K562 (cell line): ENCODE results near the gene PAX8. TPM values are rescaled to one million over a fixed set of nuclear protein-coding genes. Genes with fewer than 3 reads are reported as not detected.

Source experiments
- BRF1 ChIP-seq: IDR thresholded peaks from 3 replicates; pipeline ENCODE4 v1.6.1; 2011; ENCODE audit warnings: borderline replicate concordance, mild to moderate bottlenecking; ENCODE audit not compliant: insufficient read length; ENCODE audit errors: extremely low read depth
- CBFA2T2 ChIP-seq: fragments of 450-650 bp; conservative IDR thresholded peaks from 2 replicates; pipeline ENCODE4 v1.6.1; 2017; ENCODE audit warnings: mild to moderate bottlenecking
- CREB1 ChIP-seq, 2 experiments: sonication (generic) in 1 of 2; formaldehyde crosslinking in 1 of 2; IDR thresholded peaks; 2 replicates each; pipeline versions ENCODE4 v1.6.1 to v1.8.0; 2012 to 2022; ENCODE audit warnings: inconsistent platforms in 1 of 2, mild to moderate bottlenecking in 1 of 2, missing genetic modification reagents in 1 of 2, moderate library complexity in 1 of 2
- ETV5 ChIP-seq: sonication (generic); formaldehyde crosslinking; IDR thresholded peaks from 2 replicates; pipeline ENCODE4 v1.4.0; 2020; ENCODE audit warnings: low read depth, mild to moderate bottlenecking, missing genetic modification reagents
- GABPA ChIP-seq: fragments of 200-800 bp; sonication (Bioruptor generic); conservative IDR thresholded peaks from 2 replicates; pipeline ENCODE4 v1.6.1; 2016; ENCODE audit warnings: low read depth, missing genetic modification characterization, missing compliant biosample characterization
- GABPB1 ChIP-seq: sonication (generic); formaldehyde crosslinking; IDR thresholded peaks from 2 replicates; pipeline ENCODE4 v1.8.0; 2022; ENCODE audit warnings: mild to moderate bottlenecking, missing genetic modification reagents
- HDAC1 ChIP-seq, 2 experiments: fragments of 450-650 bp; IDR thresholded peaks; 2 replicates each; pipeline ENCODE4 v1.6.1; 2016 to 2017; ENCODE audit warnings: inconsistent platforms in 1 of 2, mild to moderate bottlenecking in 1 of 2, moderate library complexity in 1 of 2
- HSF4 ChIP-seq: fragments of 250-450 bp; sonication (Bioruptor Pico); IDR thresholded peaks from 2 replicates; pipeline ENCODE4 v2.1.2; 2022; ENCODE audit warnings: mild to moderate bottlenecking, moderate library complexity, borderline replicate concordance
- KAT2B ChIP-seq: IDR thresholded peaks from one replicate; pipeline ENCODE4 v1.6.1; 2012; ENCODE audit warnings: low read depth, mild to moderate bottlenecking, control low read depth, inconsistent platforms, low read length, moderate library complexity
- MBD2 ChIP-seq: sonication (generic); IDR thresholded peaks from 2 replicates; pipeline ENCODE4 v1.6.1; 2016; ENCODE audit warnings: low read depth, borderline replicate concordance
- NCOA2 ChIP-seq, 2 experiments: fragments of 450-650 bp; IDR thresholded peaks; 2 replicates each; pipeline ENCODE4 v1.6.1; 2018; ENCODE audit warnings: mild to moderate bottlenecking in 2 of 2, moderate library complexity in 1 of 2; ENCODE audit not compliant: partially characterized antibody in 2 of 2
- PHB ChIP-seq: fragments of 250-450 bp; sonication (Bioruptor Pico); IDR thresholded peaks from 2 replicates; pipeline ENCODE4 v1.5.0; 2021
- RCOR1 ChIP-seq, 2 experiments: IDR thresholded peaks; 2 replicates each; pipeline ENCODE4 v1.6.1; 2012; ENCODE audit warnings: low read depth in 2 of 2, low read length in 2 of 2, borderline replicate concordance in 1 of 2, improper control_type of control experiment in 1 of 2
- SETDB1 ChIP-seq: IDR thresholded peaks from one replicate; pipeline ENCODE4 v1.6.1; 2012; ENCODE audit warnings: low read length, control low read depth, inconsistent platforms
- SMAD3 ChIP-seq: fragments of 450-650 bp; formaldehyde crosslinking; conservative IDR thresholded peaks from 2 replicates; pipeline ENCODE4 v1.4.0; 2020; ENCODE audit warnings: mild to moderate bottlenecking
- SMARCA4 ChIP-seq: fragments of 450-650 bp; IDR thresholded peaks from 2 replicates; pipeline ENCODE4 v1.6.1; 2016
- TEAD4 ChIP-seq, 2 experiments: sonication (generic) in 1 of 2; formaldehyde crosslinking in 1 of 2; IDR thresholded peaks; 2 replicates each; pipeline versions ENCODE4 v1.6.1 to v1.8.0; 2012 to 2022; ENCODE audit warnings: borderline replicate concordance in 1 of 2, inconsistent platforms in 1 of 2, low read length in 1 of 2, mild to moderate bottlenecking in 1 of 2, missing genetic modification reagents in 1 of 2
- U2AF1 ChIP-seq: fragments of 200-400 bp; formaldehyde crosslinking; optimal IDR thresholded peaks from 2 replicates; pipeline ENCODE3; 2017; ENCODE audit warnings: mild to moderate bottlenecking, low read depth, low read length, moderate library complexity
- ZNF121 ChIP-seq: sonication (generic); formaldehyde crosslinking; conservative IDR thresholded peaks from 2 replicates; pipeline ENCODE4 v1.8.0; 2022; ENCODE audit warnings: missing genetic modification reagents
- ZNF175 ChIP-seq: fragments of 200-800 bp; sonication (Bioruptor generic); IDR thresholded peaks from 2 replicates; pipeline ENCODE4 v1.6.1; 2016; ENCODE audit warnings: low read depth, mild to moderate bottlenecking, missing genetic modification characterization, missing compliant biosample characterization
- ZNF668 ChIP-seq: fragments of 250-450 bp; sonication (Bioruptor Pico); IDR thresholded peaks from 2 replicates; pipeline ENCODE4 v1.8.0; 2022; ENCODE audit warnings: mild to moderate bottlenecking, inconsistent platforms
- polyA plus RNA-seq, 8 experiments: library from polyadenylated mRNA; depleted of rRNA in 4 of 8; stranded (reverse) in 5 of 8; unstranded in 3 of 8; fragments of >200 nt; fragmentation: Nextera tagmentation in 2 of 8; fragmentation: Illumina TruSeq in 1 of 8; extraction: Ambion mirVana in 2 of 8; extraction: Trizol in 1 of 8; gene quantifications; 2 replicates each; pipeline versions ENCODE4 v1.2.1 to v1.2.3, GENCODE V29; 2011 to 2014; ENCODE audit warnings: inconsistent platforms in 1 of 8, missing spikeins in 1 of 8
- total RNA-seq, 7 experiments: library from RNA; depleted of rRNA in 6 of 7; stranded (reverse); fragments of >200 nt in 6 of 7; fragmentation: Illumina TruSeq in 2 of 7; extraction: Trizol in 2 of 7; gene quantifications; 2 replicates each; pipeline versions ENCODE4 v1.2.1 to v1.2.3, GENCODE V29; 2011 to 2021; ENCODE audit warnings: low replicate concordance in 1 of 7
- TF ChIP-seq, protein P1 (sequence below): sonication (generic); formaldehyde crosslinking; IDR thresholded peaks from 2 replicates; pipeline ENCODE4 v1.8.1; 2023; ENCODE audit warnings: mild to moderate bottlenecking, missing genetic modification reagents, moderate library complexity
- TF ChIP-seq, protein P2 (sequence below): fragments of 200-800 bp; sonication (Bioruptor generic); IDR thresholded peaks from 2 replicates; pipeline ENCODE4 v1.6.1; 2017; ENCODE audit warnings: missing genetic modification characterization, missing compliant biosample characterization
- TF ChIP-seq, protein P3 (sequence below): sonication (generic); formaldehyde crosslinking; IDR thresholded peaks from 2 replicates; pipeline ENCODE4 v1.9.0; 2022; ENCODE audit warnings: mild to moderate bottlenecking, missing genetic modification reagents

Gene PAX8
- total and polyA plus RNA-seq, 9 of the 15 experiments (the other 6 are each of a cell fraction or from before 2014, with no cell fraction given), result 0.13 to 2.1 (median 0.51) TPM

DNA sequence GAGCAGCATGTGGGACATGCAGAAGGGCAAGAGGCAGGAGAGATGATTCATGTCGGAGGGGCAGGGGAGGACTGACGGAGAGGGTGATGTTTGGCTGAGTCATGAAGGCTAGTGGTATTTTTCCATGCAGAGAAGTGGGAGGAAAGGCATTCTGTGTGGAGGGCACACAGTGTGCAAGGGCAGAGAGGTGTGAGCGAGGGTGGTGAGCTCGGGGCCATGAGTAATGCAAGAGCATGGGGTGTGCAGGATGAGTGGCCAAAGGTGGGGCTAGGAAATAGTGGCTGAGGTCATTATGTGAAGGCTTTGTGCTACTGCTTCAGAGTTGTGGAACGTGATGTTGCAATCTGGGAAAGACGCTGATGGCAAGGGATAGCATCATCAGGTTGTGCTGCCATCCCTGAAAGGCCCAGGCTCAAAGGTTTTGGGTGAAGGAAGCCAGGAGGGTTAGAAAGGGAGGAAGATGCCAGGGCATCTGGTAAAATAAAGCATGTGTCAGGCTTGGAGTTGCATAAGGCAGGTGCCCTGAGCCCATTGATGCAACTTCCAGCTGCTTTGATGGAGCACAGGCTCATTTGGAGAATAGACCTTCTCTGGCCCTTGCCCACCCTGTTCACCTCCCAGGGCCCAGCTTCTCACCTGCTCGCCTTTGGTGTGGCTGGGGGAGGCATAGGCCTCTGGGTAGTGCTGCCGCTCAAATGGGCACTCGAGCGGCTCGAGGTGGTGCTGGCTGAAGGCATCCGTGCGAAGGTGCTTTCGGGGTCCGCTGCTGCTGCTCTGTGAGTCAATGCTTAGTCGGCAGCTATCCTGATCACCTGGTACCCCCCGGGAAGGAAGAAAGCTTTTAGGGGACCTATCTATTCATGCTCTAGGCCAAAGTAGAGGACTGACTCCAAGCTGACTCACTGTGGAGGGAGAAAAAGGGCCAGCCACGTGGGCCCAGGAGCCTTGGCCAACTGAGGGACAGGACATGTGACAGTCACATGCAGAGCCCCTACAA, 37.5 kb downstream of the PAX8 start (continued):
- TF ChIP-seq SMAD3 (CRISPR knock-in tag), result no peak
- no peak for TF ChIP-seq HSF4
- no peak for TF ChIP-seq GABPB1 (CRISPR knock-in tag)
- TF ChIP-seq HDAC1 (IDR thresholded peaks at IDR 0.05), result peak in 1 of 2 experiments; percentile 83; a peak in 2 of 4 replicates
- TF ChIP-seq MBD2, result 0 out of 2 replicates have a peak, but pooled peaks have one; percentile 12
- TF ChIP-seq, protein P1, sequence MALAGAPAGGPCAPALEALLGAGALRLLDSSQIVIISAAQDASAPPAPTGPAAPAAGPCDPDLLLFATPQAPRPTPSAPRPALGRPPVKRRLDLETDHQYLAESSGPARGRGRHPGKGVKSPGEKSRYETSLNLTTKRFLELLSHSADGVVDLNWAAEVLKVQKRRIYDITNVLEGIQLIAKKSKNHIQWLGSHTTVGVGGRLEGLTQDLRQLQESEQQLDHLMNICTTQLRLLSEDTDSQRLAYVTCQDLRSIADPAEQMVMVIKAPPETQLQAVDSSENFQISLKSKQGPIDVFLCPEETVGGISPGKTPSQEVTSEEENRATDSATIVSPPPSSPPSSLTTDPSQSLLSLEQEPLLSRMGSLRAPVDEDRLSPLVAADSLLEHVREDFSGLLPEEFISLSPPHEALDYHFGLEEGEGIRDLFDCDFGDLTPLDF (CRISPR knock-in tag), result no peak
- TF ChIP-seq NCOA2 (IDR thresholded peaks at IDR 0.05; ENCODE audit: partially characterized antibody in 2 of 2), result no peak
- TF ChIP-seq BRF1, result no peak
- no peak for TF ChIP-seq ZNF175 (CRISPR knock-in tag)
- TF ChIP-seq, protein P2, sequence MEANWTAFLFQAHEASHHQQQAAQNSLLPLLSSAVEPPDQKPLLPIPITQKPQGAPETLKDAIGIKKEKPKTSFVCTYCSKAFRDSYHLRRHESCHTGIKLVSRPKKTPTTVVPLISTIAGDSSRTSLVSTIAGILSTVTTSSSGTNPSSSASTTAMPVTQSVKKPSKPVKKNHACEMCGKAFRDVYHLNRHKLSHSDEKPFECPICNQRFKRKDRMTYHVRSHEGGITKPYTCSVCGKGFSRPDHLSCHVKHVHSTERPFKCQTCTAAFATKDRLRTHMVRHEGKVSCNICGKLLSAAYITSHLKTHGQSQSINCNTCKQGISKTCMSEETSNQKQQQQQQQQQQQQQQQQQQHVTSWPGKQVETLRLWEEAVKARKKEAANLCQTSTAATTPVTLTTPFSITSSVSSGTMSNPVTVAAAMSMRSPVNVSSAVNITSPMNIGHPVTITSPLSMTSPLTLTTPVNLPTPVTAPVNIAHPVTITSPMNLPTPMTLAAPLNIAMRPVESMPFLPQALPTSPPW, result peak; percentile 47
- no peak for TF ChIP-seq ZNF668 (CRISPR knock-in tag)
- peak in 1 of 2 experiments; percentile 46; a peak in 1 of 4 replicates for TF ChIP-seq RCOR1 (IDR thresholded peaks at IDR 0.05; ENCODE audit: borderline replicate concordance in 1 of 2, low read depth in 2 of 2, low read length in 2 of 2)
- peak; percentile 84 for TF ChIP-seq SMARCA4
- TF ChIP-seq SETDB1, result no peak
- TF ChIP-seq, protein P3, sequence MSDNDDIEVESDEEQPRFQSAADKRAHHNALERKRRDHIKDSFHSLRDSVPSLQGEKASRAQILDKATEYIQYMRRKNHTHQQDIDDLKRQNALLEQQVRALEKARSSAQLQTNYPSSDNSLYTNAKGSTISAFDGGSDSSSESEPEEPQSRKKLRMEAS (CRISPR knock-in tag), result no peak
- no peak for TF ChIP-seq CREB1 (IDR thresholded peaks at IDR 0.05)
- TF ChIP-seq CREB1 (CRISPR knock-in tag; IDR thresholded peaks at IDR 0.05), result no peak
- no peak for TF ChIP-seq PHB (CRISPR knock-in tag)
- TF ChIP-seq TEAD4 (IDR thresholded peaks at IDR 0.05; ENCODE audit: low read length), result no peak
- TF ChIP-seq TEAD4 (CRISPR knock-in tag; IDR thresholded peaks at IDR 0.05; ENCODE audit: borderline replicate concordance), result no peak
- TF ChIP-seq GABPA (tag), result no peak
- no peak for TF ChIP-seq ZNF121 (CRISPR knock-in tag)
- no peak for TF ChIP-seq U2AF1
- TF ChIP-seq ETV5 (CRISPR knock-in tag), result no peak
- TF ChIP-seq CBFA2T2, result no peak
- no peak for TF ChIP-seq KAT2B
